ENCODE measurements around the gene TIFAB.

DNA sequence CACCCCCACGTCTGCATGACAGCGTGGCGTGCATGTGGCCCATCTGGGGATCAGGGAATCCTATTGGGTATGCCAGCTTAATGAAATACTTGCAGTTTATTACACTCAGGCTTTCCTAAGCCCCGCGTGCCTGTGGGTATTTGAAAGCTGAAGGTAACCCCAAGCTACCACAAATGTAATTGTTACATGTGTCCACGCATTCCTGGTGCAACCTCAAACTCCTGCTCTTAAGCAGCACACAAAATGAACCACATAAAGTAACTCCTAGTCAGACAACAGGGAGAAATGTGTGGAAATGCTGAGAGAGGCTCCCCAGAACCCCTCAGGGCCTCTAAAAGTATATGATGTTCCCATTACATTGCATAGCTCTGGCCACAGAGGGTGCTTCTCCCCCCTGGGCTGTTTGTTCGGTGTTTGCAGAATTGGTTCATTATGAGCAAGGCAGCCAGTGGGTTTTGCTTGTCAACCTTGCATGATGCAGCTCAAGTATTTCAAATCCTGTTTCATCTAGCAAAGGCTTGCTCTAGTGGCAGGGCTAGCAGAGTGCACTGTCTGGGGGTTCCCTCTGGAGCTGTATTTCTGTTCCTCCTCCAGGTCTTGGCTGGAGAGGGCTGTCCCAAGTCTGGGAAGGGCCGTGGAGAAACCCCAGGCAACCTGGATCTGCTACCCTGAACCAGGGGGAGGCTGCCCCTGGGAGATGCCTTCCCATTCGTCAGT lies 3.2 kb downstream of the TIFAB start:
- TF ChIP-seq CTCF (IDR thresholded peaks at IDR 0.05): no peak
- no peak for TF ChIP-seq POLR2A (IDR thresholded peaks at IDR 0.05)

All from lower leg skin (tissue), 3 donors.